ENCODE data around the gene PIP5K1B.

GRCh38 chr9:68721666-68722330, 16.8 kb downstream of the PIP5K1B start:
- TF ChIP-seq CTCF (conservative IDR thresholded peaks at IDR 0.05 in 1 of 2, IDR thresholded peaks at IDR 0.05 in 1 of 2; ENCODE audit: extremely low read depth in 1 of 2, insufficient read depth in 1 of 2, low read depth in 1 of 2, low read length in 2 of 2) (no peak), EZH2 (IDR thresholded peaks at IDR 0.05; ENCODE audit: borderline replicate concordance, low read length) (no peak)

Data from mammary epithelial cell (primary cell).